CD4-positive, alpha-beta T cell treated with Interleukin-17A for 1 hour (primary cell): ENCODE data around the gene SFMBT1.

Experiments used
- DNase-seq: peaks from one replicate; pipeline ENCODE4 v3.0.0-alpha.2; 2020

The SFMBT1 gene

GRCh38 chr3:52915294-52915693, 130.6 kb downstream of the SFMBT1 start:
- no peak for DNase-seq

- DNase-seq = no peak
Measured at GRCh38 chr3:52912885-52913731, 132.8 kb downstream of the SFMBT1 start.

GRCh38 chr3:52910823-52911222, 135.1 kb downstream of the SFMBT1 start:
- no peak for DNase-seq

GRCh38 chr3:52907497-52907896, 138.4 kb downstream of the SFMBT1 start:
- no peak for DNase-seq

- DNase-seq = no peak
Measured at GRCh38 chr3:52904552-52904951, 141.3 kb downstream of the SFMBT1 start.

- DNase-seq = no peak
Measured at GRCh38 chr3:52904000-52904399, 141.9 kb downstream of the SFMBT1 start.

- peak; percentile 90 for DNase-seq
Measured at GRCh38 chr3:52897130-52898122, 148.4 kb downstream of the SFMBT1 start, which contains the start of gene STIMATE. STIMATE (minus strand) TSS chr3:52897548; CDS start chr3:52897450, 98 bp downstream.

GRCh38 chr3:52896613-52897012, 149.3 kb downstream of the SFMBT1 start:
- no peak for DNase-seq

GRCh38 chr3:52896151-52896550, 149.7 kb downstream of the SFMBT1 start:
- no peak for DNase-seq

- DNase-seq = no peak
Measured at GRCh38 chr3:52895418-52895817, 150.5 kb downstream of the SFMBT1 start.

GRCh38 chr3:52894756-52895155, 151.1 kb downstream of the SFMBT1 start:
- DNase-seq = no peak

- DNase-seq = no peak
Measured at GRCh38 chr3:52893723-52894122, 152.2 kb downstream of the SFMBT1 start.

GRCh38 chr3:52892625-52893311, 153.1 kb downstream of the SFMBT1 start:
- DNase-seq = peak; percentile 63

- no peak for DNase-seq
Measured at GRCh38 chr3:52892290-52892624, 153.6 kb downstream of the SFMBT1 start.

- peak; percentile 36 for DNase-seq
Measured at GRCh38 chr3:52891615-52892081, 154.2 kb downstream of the SFMBT1 start.

- no peak for DNase-seq
Measured at GRCh38 chr3:52891164-52891563, 154.7 kb downstream of the SFMBT1 start.

GRCh38 chr3:52890735-52891134, 155.1 kb downstream of the SFMBT1 start:
- DNase-seq = no peak

GRCh38 chr3:52889901-52890300, 156.0 kb downstream of the SFMBT1 start:
- no peak for DNase-seq

- DNase-seq = no peak
Measured at GRCh38 chr3:52887166-52887565, 158.7 kb downstream of the SFMBT1 start.

GRCh38 chr3:52886049-52886730, 159.7 kb downstream of the SFMBT1 start:
- DNase-seq = no peak

- DNase-seq = no peak
Measured at GRCh38 chr3:52882377-52882776, 163.5 kb downstream of the SFMBT1 start.

GRCh38 chr3:52881871-52882270, 164.0 kb downstream of the SFMBT1 start:
- DNase-seq = no peak
